H1 (cell line): Measurements from ENCODE around the gene JDP2. TPM values are rescaled to one million over a fixed set of nuclear protein-coding genes. Genes with fewer than 3 reads are reported as not detected.

Experiments
- RBBP5 ChIP-seq: IDR thresholded peaks from 2 replicates; pipeline ENCODE4 v1.7.1; 2012; ENCODE audit warnings: low read depth, mild to moderate bottlenecking, inconsistent platforms, low read length, moderate library complexity, borderline replicate concordance
- SUZ12 ChIP-seq: fragments of 200-600 bp; sonication (generic); IDR thresholded peaks from 2 replicates; pipeline ENCODE4 v1.6.1; 2012; ENCODE audit warnings: mild to moderate bottlenecking, inconsistent platforms, low read length, moderate library complexity, mixed read lengths
- YY1 ChIP-seq: IDR thresholded peaks from 2 replicates; pipeline ENCODE4 v1.6.1; 2011; ENCODE audit warnings: low read depth, mild to moderate bottlenecking, low read length
- polyA plus RNA-seq, 7 experiments: library from polyadenylated mRNA; depleted of rRNA in 3 of 7; stranded (reverse) in 5 of 7; unstranded in 2 of 7; fragments of >200 nt in 5 of 7; fragments of 200-250 nt in 2 of 7; gene quantifications; 1 replicate in 5 of 7; 2 replicates in 1 of 7; 4 replicates in 1 of 7; pipeline versions ENCODE4 v1.2.1 to v1.2.3, GENCODE V29; 2011 to 2013; ENCODE audit warnings: missing spikeins in 2 of 7, mixed read lengths in 2 of 7
- total RNA-seq: library from RNA; stranded (reverse); fragmentation: NEBNext Ultra II Directional; extraction: Animal tissue kit (Norgen Biotek cat#: 25700); gene quantifications from 2 replicates; pipeline ENCODE4 v1.2.1, GENCODE V29; 2021

Gene JDP2
- total and polyA plus RNA-seq, 2 of the 8 experiments (the other 6 are each of a cell fraction or from before 2014, with no cell fraction given): 8.9 to 27.2 TPM

GRCh38 chr14:75440733-75441477 lies 13.1 kb downstream of the JDP2 start (continued):
- TF ChIP-seq YY1 (no peak), SUZ12 (no peak), RBBP5 (no peak)
